ENCODE data around the gene SLC12A5.

Gene SLC12A5

DNA sequence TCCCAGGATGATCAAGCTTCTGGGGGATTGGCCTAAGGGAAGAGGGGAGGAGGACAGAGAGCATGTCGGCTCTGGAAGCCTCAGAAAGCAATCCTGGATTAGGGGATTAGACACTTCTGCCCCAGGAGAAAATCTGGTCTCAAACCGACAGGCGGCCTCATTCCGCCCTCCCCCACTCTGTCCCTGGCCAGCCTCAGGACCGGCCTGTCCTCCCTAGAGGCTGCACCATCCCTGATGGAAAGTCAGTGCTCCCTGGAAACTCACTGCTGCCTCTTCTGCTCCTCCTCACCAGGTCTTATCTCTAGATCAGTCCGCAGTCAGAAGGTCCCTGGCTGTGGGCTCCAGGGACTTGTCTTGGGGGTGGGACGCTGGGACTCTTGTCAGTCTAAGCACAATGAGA lies 905 bp upstream of the SLC12A5 start:
- TF ChIP-seq, protein P1, sequence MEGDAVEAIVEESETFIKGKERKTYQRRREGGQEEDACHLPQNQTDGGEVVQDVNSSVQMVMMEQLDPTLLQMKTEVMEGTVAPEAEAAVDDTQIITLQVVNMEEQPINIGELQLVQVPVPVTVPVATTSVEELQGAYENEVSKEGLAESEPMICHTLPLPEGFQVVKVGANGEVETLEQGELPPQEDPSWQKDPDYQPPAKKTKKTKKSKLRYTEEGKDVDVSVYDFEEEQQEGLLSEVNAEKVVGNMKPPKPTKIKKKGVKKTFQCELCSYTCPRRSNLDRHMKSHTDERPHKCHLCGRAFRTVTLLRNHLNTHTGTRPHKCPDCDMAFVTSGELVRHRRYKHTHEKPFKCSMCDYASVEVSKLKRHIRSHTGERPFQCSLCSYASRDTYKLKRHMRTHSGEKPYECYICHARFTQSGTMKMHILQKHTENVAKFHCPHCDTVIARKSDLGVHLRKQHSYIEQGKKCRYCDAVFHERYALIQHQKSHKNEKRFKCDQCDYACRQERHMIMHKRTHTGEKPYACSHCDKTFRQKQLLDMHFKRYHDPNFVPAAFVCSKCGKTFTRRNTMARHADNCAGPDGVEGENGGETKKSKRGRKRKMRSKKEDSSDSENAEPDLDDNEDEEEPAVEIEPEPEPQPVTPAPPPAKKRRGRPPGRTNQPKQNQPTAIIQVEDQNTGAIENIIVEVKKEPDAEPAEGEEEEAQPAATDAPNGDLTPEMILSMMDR (conservative IDR thresholded peaks at IDR 0.05), result no peak
- TF ChIP-seq ZFX (IDR thresholded peaks at IDR 0.05), result no peak
- no peak overlapping the region for H3K27ac ChIP-seq

DNA sequence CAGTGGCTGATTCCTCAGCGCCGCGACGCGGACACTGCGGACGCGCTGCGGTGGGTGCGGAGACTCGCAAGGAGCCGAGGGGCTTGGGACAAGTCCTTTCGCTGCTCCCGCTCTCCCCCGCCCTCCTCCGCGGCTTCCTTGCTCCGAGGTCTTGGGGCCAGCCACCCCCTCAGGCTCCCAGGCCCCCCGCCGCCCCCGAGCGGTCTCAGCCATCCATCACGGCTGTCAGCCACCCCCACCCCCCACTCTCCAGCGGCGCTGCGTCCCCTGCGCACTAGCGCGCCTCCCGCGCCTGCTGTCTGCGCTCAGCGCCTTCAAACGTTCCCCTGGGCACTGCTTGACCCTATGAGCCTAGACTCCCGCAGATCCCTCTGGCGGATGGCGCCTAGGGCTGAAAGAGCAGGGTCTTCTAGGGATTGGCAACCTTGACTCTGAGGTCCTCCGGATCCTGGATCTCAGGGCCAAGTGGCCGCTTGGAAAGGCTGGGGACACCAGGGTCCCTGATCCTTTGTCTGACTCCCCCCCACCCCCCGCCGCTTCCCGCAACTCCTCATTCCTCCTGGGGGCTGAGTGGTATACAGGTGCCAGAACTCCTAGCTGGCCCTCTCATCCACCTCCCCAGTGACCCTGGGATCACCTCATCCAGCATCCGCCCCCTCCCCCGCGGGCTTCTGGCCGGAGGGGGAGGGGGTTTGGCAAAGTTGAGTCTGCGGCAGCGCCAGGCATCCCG lies 1.4 kb downstream of the SLC12A5 start:
- no peak for TF ChIP-seq ZFX (IDR thresholded peaks at IDR 0.05)
- TF ChIP-seq, protein P1 (conservative IDR thresholded peaks at IDR 0.05), result no peak
- no peak overlapping the region for H3K27ac ChIP-seq

DNA sequence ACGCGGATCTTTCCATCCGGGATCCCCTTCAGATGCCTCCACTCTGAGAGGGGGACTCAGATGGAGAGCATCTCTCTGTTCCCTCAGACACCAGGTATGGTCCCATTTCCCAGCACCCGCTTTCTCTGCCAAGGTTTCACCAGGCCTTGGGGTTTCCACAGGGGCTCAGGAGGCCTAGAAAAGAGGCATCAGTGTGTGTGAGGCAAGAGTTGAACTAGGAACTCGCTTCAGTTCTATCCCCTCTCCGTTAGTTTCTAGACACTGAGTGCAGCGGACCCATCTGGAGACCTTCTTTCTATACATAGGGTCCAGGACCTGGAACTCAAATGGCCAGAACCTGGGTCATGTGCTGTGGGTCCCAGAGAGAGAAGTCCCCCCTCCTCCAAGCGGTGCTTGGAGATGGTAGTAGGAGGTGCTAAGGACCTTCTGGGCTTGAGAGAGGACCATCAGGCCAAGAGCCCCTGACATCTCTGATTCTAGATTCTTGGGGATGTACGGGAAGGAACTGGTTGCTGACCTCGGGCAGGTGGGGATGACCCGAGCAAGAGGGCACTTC lies 2.1 kb downstream of the SLC12A5 start:
- no peak overlapping the region for H3K27ac ChIP-seq
- no peak for TF ChIP-seq ZFX (IDR thresholded peaks at IDR 0.05)
- TF ChIP-seq, protein P1 (conservative IDR thresholded peaks at IDR 0.05), result no peak

DNA sequence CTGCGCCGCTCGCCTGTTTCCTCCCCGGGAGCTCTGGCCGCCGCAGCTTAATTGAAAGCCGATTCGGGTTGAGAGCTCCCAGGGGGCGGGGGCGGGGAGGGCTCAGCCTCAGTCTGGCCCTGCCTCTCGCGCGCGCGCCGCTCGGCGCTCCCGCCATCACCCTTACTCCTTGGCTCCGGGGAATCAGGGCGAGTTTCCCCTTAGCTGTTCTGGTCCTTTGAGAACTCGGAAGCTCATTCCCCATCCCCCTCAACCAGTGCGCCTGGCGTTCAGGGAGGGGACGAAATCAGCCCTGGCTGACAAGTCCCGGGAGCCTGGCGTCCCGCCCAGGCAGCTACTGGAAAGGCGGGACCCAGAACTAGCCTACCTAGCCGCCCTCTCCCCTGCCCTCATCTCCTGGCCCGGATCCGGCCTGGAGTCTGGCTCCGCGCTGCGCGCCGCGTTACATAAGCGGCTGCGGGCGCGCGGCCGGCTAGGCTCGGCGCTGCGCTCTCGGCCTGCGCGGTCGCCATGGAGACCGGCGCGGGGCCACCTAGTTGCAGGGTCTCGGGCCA lies 2.8 kb downstream of the SLC12A5 start:
- TF ChIP-seq, protein P1 (conservative IDR thresholded peaks at IDR 0.05), result no peak
- no peak for TF ChIP-seq ZFX (IDR thresholded peaks at IDR 0.05)
- no peak overlapping the region for H3K27ac ChIP-seq

DNA sequence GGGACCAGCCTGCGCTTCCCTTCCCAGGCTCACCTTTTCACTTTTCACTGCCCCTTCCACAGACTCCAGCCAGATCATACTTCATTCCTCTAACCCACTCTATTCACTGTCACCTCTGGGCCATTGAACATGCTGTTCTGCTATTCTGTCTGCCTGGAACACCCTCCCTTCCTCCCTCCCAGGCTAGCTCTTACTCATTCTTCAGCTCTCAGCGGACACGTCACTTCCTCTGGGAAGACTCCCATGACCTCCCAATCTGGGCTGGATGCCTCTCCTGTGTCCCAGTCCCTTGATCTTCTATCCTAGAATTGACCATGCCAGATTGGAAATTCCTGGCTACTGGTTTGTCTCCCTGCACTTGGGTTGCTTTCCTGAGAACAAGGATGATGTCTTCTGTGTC lies 5.0 kb downstream of the SLC12A5 start:
- TF ChIP-seq ZFX (IDR thresholded peaks at IDR 0.05), result no peak
- TF ChIP-seq, protein P1 (conservative IDR thresholded peaks at IDR 0.05), result no peak
- no peak overlapping the region for H3K27ac ChIP-seq

DNA sequence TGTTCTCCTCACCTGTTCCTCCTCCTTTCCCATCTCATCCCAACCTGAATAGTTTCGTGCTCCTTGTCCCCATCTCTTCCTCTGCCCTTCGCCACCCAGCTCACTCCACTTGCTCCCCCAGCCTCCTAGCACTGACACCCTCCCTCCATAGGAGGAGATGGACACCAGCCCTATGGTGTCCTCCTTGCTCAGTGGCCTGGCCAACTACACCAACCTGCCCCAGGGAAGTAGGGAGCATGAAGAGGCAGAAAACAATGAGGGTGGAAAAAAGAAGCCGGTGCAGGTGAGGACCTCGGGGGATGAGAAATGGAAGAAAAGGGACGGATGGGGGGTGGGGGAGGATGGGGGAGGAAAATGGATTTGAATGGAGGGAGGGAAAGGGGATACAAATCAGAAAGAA lies 6.2 kb downstream of the SLC12A5 start:
- TF ChIP-seq ZFX (IDR thresholded peaks at IDR 0.05), result no peak
- TF ChIP-seq, protein P1 (conservative IDR thresholded peaks at IDR 0.05), result no peak
- H3K27ac ChIP-seq, result no peak overlapping the region

DNA sequence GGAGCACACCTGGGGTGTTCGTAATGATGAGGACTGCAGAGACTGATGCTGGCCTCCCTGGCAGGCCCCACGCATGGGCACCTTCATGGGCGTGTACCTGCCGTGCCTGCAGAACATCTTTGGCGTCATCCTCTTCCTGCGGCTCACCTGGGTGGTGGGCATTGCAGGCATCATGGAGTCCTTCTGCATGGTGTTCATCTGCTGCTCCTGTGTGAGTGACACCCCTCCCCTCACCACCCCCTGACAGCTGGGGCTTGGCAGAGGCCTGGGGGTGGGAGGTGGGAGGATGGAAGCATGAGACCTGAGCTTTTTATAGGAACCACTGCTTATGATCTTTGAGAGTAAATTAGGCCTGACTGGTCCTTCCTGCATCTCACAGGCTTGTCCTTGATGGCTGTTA lies 6.7 kb downstream of the SLC12A5 start:
- H3K27ac ChIP-seq, result no peak overlapping the region
- TF ChIP-seq, protein P1 (conservative IDR thresholded peaks at IDR 0.05), result no peak
- TF ChIP-seq ZFX (IDR thresholded peaks at IDR 0.05), result no peak

Data from C4-2B (cell line).